ENCODE results near the gene CFH.

DNA sequence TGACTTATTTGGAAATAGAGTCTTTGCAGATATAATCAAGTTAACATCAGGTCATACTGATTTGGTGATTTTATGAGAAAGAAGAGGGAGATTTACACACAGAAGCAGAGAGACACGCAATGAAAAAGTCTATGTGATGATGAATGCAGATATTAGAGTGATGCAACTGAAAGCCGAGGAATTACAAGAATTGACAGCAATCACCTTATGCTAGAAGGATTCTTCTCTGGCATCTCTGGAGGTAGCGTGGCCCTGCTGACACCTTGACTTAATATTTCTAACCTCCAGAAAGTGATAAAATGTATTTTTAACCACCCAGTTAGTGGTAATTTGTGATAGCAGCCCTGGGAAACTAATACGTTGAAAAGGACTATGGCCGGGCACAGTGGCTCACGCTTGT is 14.2 kb upstream of the CFH start:
- no peak for TF ChIP-seq POLR2A (IDR thresholded peaks at IDR 0.05)
- TF ChIP-seq EP300 (IDR thresholded peaks at IDR 0.05), result no peak

Measured in stomach (tissue), 4 donors.